T-helper 17 cell (primary cell): ENCODE measurements around the gene CDC123. TPM values are rescaled to one million over a fixed set of nuclear protein-coding genes. Genes with fewer than 3 reads are reported as not detected.

Experiments
- ATAC-seq: fragments of 150-1000 bp; cut with Tn5 transposase; 2 replicates; pipeline ENCODE4 v1.10.0; 2021; ENCODE audit warnings: mild to moderate bottlenecking, moderate library complexity
- DNase-seq, 3 donors: peaks; one replicate each; pipeline versions ENCODE4 v3.0.0 to v3.0.0-alpha.2; 2020 to 2021
- H3K9me3 ChIP-seq: one replicate; pipeline ENCODE4 v1.7.0; 2013; ENCODE audit warnings: low read length, mild to moderate bottlenecking; ENCODE audit not compliant: control insufficient read depth, poor library complexity, severe bottlenecking
- H3K27ac Mint-ChIP-seq: one replicate; pipeline ENCODE4 v1.8.0; 2022; ENCODE audit warnings: mild to moderate bottlenecking, moderate library complexity, mixed read lengths
- H3K27me3 Mint-ChIP-seq: one replicate; pipeline ENCODE4 v1.8.0; 2022; ENCODE audit warnings: mixed read lengths
- H3K36me3 Mint-ChIP-seq: one replicate; pipeline ENCODE4 v1.8.0; 2022; ENCODE audit warnings: low read depth, mixed read lengths
- H3K4me1 Mint-ChIP-seq: one replicate; pipeline ENCODE4 v1.8.0; 2022; ENCODE audit warnings: mild to moderate bottlenecking, mixed read lengths
- H3K4me3 Mint-ChIP-seq: one replicate; pipeline ENCODE4 v1.8.0; 2022; ENCODE audit warnings: mild to moderate bottlenecking, moderate library complexity, mixed read lengths
- total RNA-seq, 4 donors: library from RNA in 2 of 4; stranded (reverse) in 2 of 4; gene quantifications; one replicate each; pipeline ENCODE4 v1.2.3 and lab custom pipeline; 2022 to 2026

Gene CDC123
- total RNA-seq, 2 donors from 2014 or later, result 35.9 to 52.8 TPM

GRCh38 chr10:12198156-12198555, 2.2 kb downstream of the CDC123 start:
- Mint-ChIP-seq H3K27me3 (no peaks in the 10 kb centered on the region), H3K27ac (peak overlapping the region; percentile 59), H3K4me1 (peaks cover 43% of the 10 kb centered on the region), H3K36me3 (peaks cover 14% of the 10 kb centered on the region), H3K4me3 (peak overlapping the region; percentile 53)
- no peaks in the 10 kb centered on the region for H3K9me3 ChIP-seq
- no peak for DNase-seq
- ATAC-seq, result no peak

GRCh38 chr10:12200850-12201249, 4.9 kb downstream of the CDC123 start:
- Mint-ChIP-seq H3K4me3 (no peak overlapping the region), H3K27me3 (no peaks in the 10 kb centered on the region), H3K36me3 (peaks cover 13% of the 10 kb centered on the region), H3K27ac (peak overlapping the region; percentile 86), H3K4me1 (peaks cover 39% of the 10 kb centered on the region)
- H3K9me3 ChIP-seq, result no peaks in the 10 kb centered on the region
- DNase-seq (no peak), ATAC-seq (no peak)

GRCh38 chr10:12201543-12201942, 5.6 kb downstream of the CDC123 start:
- peak overlapping the region; percentile 82 for H3K4me3 Mint-ChIP-seq
- H3K4me1 Mint-ChIP-seq, result peaks cover 32% of the 10 kb centered on the region

GRCh38 chr10:12202226-12202625, 6.2 kb downstream of the CDC123 start:
- peaks cover 32% of the 10 kb centered on the region for H3K4me1 Mint-ChIP-seq

More at GRCh38 chr10:12201543-12201942, 5.6 kb downstream of the CDC123 start:
- no peaks in the 10 kb centered on the region for H3K27me3 Mint-ChIP-seq
- H3K27ac Mint-ChIP-seq, result peak overlapping the region; percentile 86
- H3K36me3 Mint-ChIP-seq, result peaks cover 9% of the 10 kb centered on the region
- no peaks in the 10 kb centered on the region for H3K9me3 ChIP-seq
- ATAC-seq (no peak), DNase-seq (no peak)

GRCh38 chr10:12205082-12205481, 9.1 kb downstream of the CDC123 start:
- H3K9me3 ChIP-seq, result no peaks in the 10 kb centered on the region
- ATAC-seq (no peak), DNase-seq (no peak)
- H3K27me3 Mint-ChIP-seq, result no peaks in the 10 kb centered on the region
- no peak overlapping the region for H3K4me3 Mint-ChIP-seq
- H3K36me3 Mint-ChIP-seq, result peaks cover 14% of the 10 kb centered on the region
- no peak overlapping the region for H3K27ac Mint-ChIP-seq
- peaks cover 37% of the 10 kb centered on the region for H3K4me1 Mint-ChIP-seq

More at GRCh38 chr10:12202226-12202625, 6.2 kb downstream of the CDC123 start:
- DNase-seq (no peak), ATAC-seq (no peak)
- Mint-ChIP-seq H3K27me3 (no peaks in the 10 kb centered on the region), H3K36me3 (peaks cover 9% of the 10 kb centered on the region), H3K4me3 (no peak overlapping the region), H3K27ac (peak overlapping the region; percentile 19)
- H3K9me3 ChIP-seq, result no peaks in the 10 kb centered on the region

GRCh38 chr10:12207114-12207513, 11.1 kb downstream of the CDC123 start:
- Mint-ChIP-seq H3K27ac (peak overlapping the region; percentile 67), H3K4me3 (no peak overlapping the region), H3K27me3 (no peaks in the 10 kb centered on the region), H3K4me1 (peaks cover 30% of the 10 kb centered on the region), H3K36me3 (peaks cover 8% of the 10 kb centered on the region)
- ATAC-seq (no peak), DNase-seq (no peak)
- H3K9me3 ChIP-seq, result no peaks in the 10 kb centered on the region

- no peaks in the 10 kb centered on the region for H3K9me3 ChIP-seq
- DNase-seq (no peak), ATAC-seq (no peak)
- H3K4me3 Mint-ChIP-seq, result no peak overlapping the region
- peak overlapping the region; percentile 51 for H3K27ac Mint-ChIP-seq
- peaks cover 29% of the 10 kb centered on the region for H3K4me1 Mint-ChIP-seq
- no peaks in the 10 kb centered on the region for H3K27me3 Mint-ChIP-seq
- H3K36me3 Mint-ChIP-seq, result peaks cover 9% of the 10 kb centered on the region
These were observed 12.5 kb downstream of the CDC123 start for GRCh38 chr10:12208460-12208859.

GRCh38 chr10:12212454-12212853, 16.5 kb downstream of the CDC123 start:
- ATAC-seq, result no peak
- Mint-ChIP-seq H3K36me3 (peaks cover 6% of the 10 kb centered on the region), H3K4me3 (no peak overlapping the region), H3K27me3 (no peaks in the 10 kb centered on the region), H3K27ac (no peak overlapping the region), H3K4me1 (peaks cover 32% of the 10 kb centered on the region)
- H3K9me3 ChIP-seq, result no peaks in the 10 kb centered on the region
- no peak for DNase-seq

GRCh38 chr10:12213621-12214020, 17.6 kb downstream of the CDC123 start:
- Mint-ChIP-seq H3K4me1 (peaks cover 23% of the 10 kb centered on the region), H3K4me3 (no peak overlapping the region), H3K27ac (peak overlapping the region; percentile 88), H3K27me3 (no peaks in the 10 kb centered on the region), H3K36me3 (peaks cover 3% of the 10 kb centered on the region)
- no peaks in the 10 kb centered on the region for H3K9me3 ChIP-seq
- DNase-seq, result no peak
- ATAC-seq, result no peak

GRCh38 chr10:12214093-12214492, 18.1 kb downstream of the CDC123 start:
- peak overlapping the region; percentile 88 for H3K27ac Mint-ChIP-seq
- H3K36me3 Mint-ChIP-seq, result peaks cover 7% of the 10 kb centered on the region

GRCh38 chr10:12214763-12215218, 18.8 kb downstream of the CDC123 start:
- no peaks in the 10 kb centered on the region for H3K9me3 ChIP-seq
- peak overlapping the region; percentile 88 for H3K27ac Mint-ChIP-seq
- H3K36me3 Mint-ChIP-seq, result peaks cover 7% of the 10 kb centered on the region
- peak; percentile 58 for ATAC-seq
- peak in 1 of 3 donors; percentile 39 for DNase-seq
- H3K4me3 Mint-ChIP-seq, result peak overlapping the region; percentile 59
- peaks cover 19% of the 10 kb centered on the region for H3K4me1 Mint-ChIP-seq
- no peaks in the 10 kb centered on the region for H3K27me3 Mint-ChIP-seq

More at GRCh38 chr10:12214093-12214492, 18.1 kb downstream of the CDC123 start:
- peaks cover 20% of the 10 kb centered on the region for H3K4me1 Mint-ChIP-seq
- no peaks in the 10 kb centered on the region for H3K27me3 Mint-ChIP-seq
- no peak overlapping the region for H3K4me3 Mint-ChIP-seq
- ATAC-seq (no peak), DNase-seq (no peak)
- no peaks in the 10 kb centered on the region for H3K9me3 ChIP-seq

GRCh38 chr10:12218991-12219390, 23.0 kb downstream of the CDC123 start:
- no peak for ATAC-seq
- H3K4me3 Mint-ChIP-seq, result no peak overlapping the region
- H3K36me3 Mint-ChIP-seq, result peaks cover 6% of the 10 kb centered on the region
- H3K27ac Mint-ChIP-seq, result peak overlapping the region; percentile 73
- no peak for DNase-seq
- H3K27me3 Mint-ChIP-seq, result no peaks in the 10 kb centered on the region
- peaks cover 18% of the 10 kb centered on the region for H3K4me1 Mint-ChIP-seq
- H3K9me3 ChIP-seq, result no peaks in the 10 kb centered on the region

GRCh38 chr10:12221323-12222298, 25.6 kb downstream of the CDC123 start:
- Mint-ChIP-seq H3K36me3 (peaks cover 6% of the 10 kb centered on the region), H3K4me1 (peaks cover 6% of the 10 kb centered on the region)
- DNase-seq, result no peak

More at GRCh38 chr10:12221323-12222298, 25.6 kb downstream of the CDC123 start:
- Mint-ChIP-seq H3K4me3 (peak overlapping the region; percentile 41), H3K27ac (no peak overlapping the region), H3K27me3 (no peaks in the 10 kb centered on the region)
- H3K9me3 ChIP-seq, result no peaks in the 10 kb centered on the region
- ATAC-seq, result no peak
